Measurements from ENCODE around the gene ZNF804B. TPM values are rescaled to one million over a fixed set of nuclear protein-coding genes. Genes with fewer than 3 reads are reported as not detected.

Gene ZNF804B
- total RNA-seq, 1 donor from 2014 or later: not detected

- DNase-seq (ENCODE audit: low spot score): no peak
- Mint-ChIP-seq H3K4me3 (ENCODE audit: unreplicated experiment) (no peak overlapping the region), H3K9me3 (ENCODE audit: unreplicated experiment) (no peaks in the 10 kb centered on the region), H3K36me3 (ENCODE audit: low read depth, unreplicated experiment) (no peaks in the 10 kb centered on the region), H3K4me1 (ENCODE audit: unreplicated experiment) (no peaks in the 10 kb centered on the region), H3K27me3 (ENCODE audit: unreplicated experiment) (no peaks in the 10 kb centered on the region), H3K27ac (ENCODE audit: unreplicated experiment) (no peak overlapping the region)
- no peak for TF ChIP-seq CTCF (IDR thresholded peaks at IDR 0.05; ENCODE audit: unreplicated experiment)
These were observed 153.4 kb downstream of the ZNF804B start for GRCh38 chr7:88912852-88913251.

GRCh38 chr7:88915615-88916014 lies 156.1 kb downstream of the ZNF804B start:
- no peak for TF ChIP-seq CTCF (IDR thresholded peaks at IDR 0.05; ENCODE audit: unreplicated experiment)
- H3K27me3 Mint-ChIP-seq (ENCODE audit: unreplicated experiment): no peaks in the 10 kb centered on the region
- H3K4me1 Mint-ChIP-seq (ENCODE audit: unreplicated experiment): no peaks in the 10 kb centered on the region
- H3K27ac Mint-ChIP-seq (ENCODE audit: unreplicated experiment): no peak overlapping the region
- H3K36me3 Mint-ChIP-seq (ENCODE audit: low read depth, unreplicated experiment): no peaks in the 10 kb centered on the region
- no peak for DNase-seq (ENCODE audit: low spot score)
- no peak overlapping the region for H3K4me3 Mint-ChIP-seq (ENCODE audit: unreplicated experiment)
- H3K9me3 Mint-ChIP-seq (ENCODE audit: unreplicated experiment): no peaks in the 10 kb centered on the region

GRCh38 chr7:88919478-88920131 lies 160.1 kb downstream of the ZNF804B start:
- H3K4me1 Mint-ChIP-seq (ENCODE audit: unreplicated experiment): no peaks in the 10 kb centered on the region
- TF ChIP-seq CTCF (IDR thresholded peaks at IDR 0.05; ENCODE audit: unreplicated experiment): no peak
- H3K27ac Mint-ChIP-seq (ENCODE audit: unreplicated experiment): no peak overlapping the region
- no peaks in the 10 kb centered on the region for H3K36me3 Mint-ChIP-seq (ENCODE audit: low read depth, unreplicated experiment)
- no peaks in the 10 kb centered on the region for H3K9me3 Mint-ChIP-seq (ENCODE audit: unreplicated experiment)
- H3K27me3 Mint-ChIP-seq (ENCODE audit: unreplicated experiment): peaks cover 1% of the 10 kb centered on the region
- H3K4me3 Mint-ChIP-seq (ENCODE audit: unreplicated experiment): no peak overlapping the region
- no peak for DNase-seq (ENCODE audit: low spot score)

GRCh38 chr7:88922944-88923343 lies 163.4 kb downstream of the ZNF804B start:
- Mint-ChIP-seq H3K27ac (ENCODE audit: unreplicated experiment) (no peak overlapping the region), H3K36me3 (ENCODE audit: low read depth, unreplicated experiment) (no peaks in the 10 kb centered on the region), H3K27me3 (ENCODE audit: unreplicated experiment) (peaks cover 1% of the 10 kb centered on the region), H3K4me3 (ENCODE audit: unreplicated experiment) (no peak overlapping the region), H3K9me3 (ENCODE audit: unreplicated experiment) (no peaks in the 10 kb centered on the region), H3K4me1 (ENCODE audit: unreplicated experiment) (no peaks in the 10 kb centered on the region)
- no peak for TF ChIP-seq CTCF (IDR thresholded peaks at IDR 0.05; ENCODE audit: unreplicated experiment)
- DNase-seq (ENCODE audit: low spot score): no peak

GRCh38 chr7:88928276-88928675 lies 168.8 kb downstream of the ZNF804B start:
- H3K27me3 Mint-ChIP-seq (ENCODE audit: unreplicated experiment): no peaks in the 10 kb centered on the region
- DNase-seq (ENCODE audit: low spot score): no peak
- peaks cover 2% of the 10 kb centered on the region for H3K4me1 Mint-ChIP-seq (ENCODE audit: unreplicated experiment)
- no peak overlapping the region for H3K27ac Mint-ChIP-seq (ENCODE audit: unreplicated experiment)
- H3K36me3 Mint-ChIP-seq (ENCODE audit: low read depth, unreplicated experiment): no peaks in the 10 kb centered on the region
- TF ChIP-seq CTCF (IDR thresholded peaks at IDR 0.05; ENCODE audit: unreplicated experiment): no peak
- H3K4me3 Mint-ChIP-seq (ENCODE audit: unreplicated experiment): no peak overlapping the region
- no peaks in the 10 kb centered on the region for H3K9me3 Mint-ChIP-seq (ENCODE audit: unreplicated experiment)
